ENCODE measurements around the gene GPS1. TPM values are rescaled to one million over a fixed set of nuclear protein-coding genes. Genes with fewer than 3 reads are reported as not detected.
A peak's percentile ranks its signal among the peaks of the same experiment; 100 is the strongest.

Gene GPS1
- total and polyA plus RNA-seq, 4 donors: 63.4 to 165 (median 138) TPM

- DNase-seq (ENCODE audit: low read depth in 4 of 6, low spot score in 6 of 6): no peak
- peak overlapping the region; percentile 51 for H3K4me3 ChIP-seq (ENCODE audit: low read depth, low read length)
- H3K27ac ChIP-seq (ENCODE audit: low read depth, low read length): no peak overlapping the region
- no peaks in the 10 kb centered on the region for H3K27me3 ChIP-seq (ENCODE audit: control insufficient read depth, insufficient read depth, low read length)
- H3K4me1 ChIP-seq (ENCODE audit: control insufficient read depth, insufficient read depth, low read length): peaks cover 42% of the 10 kb centered on the region
- peaks cover 71% of the 10 kb centered on the region for H3K36me3 ChIP-seq (ENCODE audit: control insufficient read depth, insufficient read depth, low read length)
- WGBS (ENCODE audit: insufficient coverage): 88% methylated on average over 28 of the region's 28 CpGs
- no peaks in the 10 kb centered on the region for H3K9me3 ChIP-seq (ENCODE audit: control insufficient read depth, insufficient read depth, low read length)
Observed at GRCh38 chr17:82050152-82050760, 1.4 kb upstream of the GPS1 start.

GRCh38 chr17:82050761-82051641 lies 697 bp upstream of the GPS1 start:
- H3K4me3 ChIP-seq (ENCODE audit: low read depth, low read length): peak overlapping the region; percentile 51
- H3K9me3 ChIP-seq (ENCODE audit: control insufficient read depth, insufficient read depth, low read length): no peaks in the 10 kb centered on the region
- H3K36me3 ChIP-seq (ENCODE audit: control insufficient read depth, insufficient read depth, low read length): peaks cover 78% of the 10 kb centered on the region
- no peak overlapping the region for H3K27ac ChIP-seq (ENCODE audit: low read depth, low read length)
- H3K27me3 ChIP-seq (ENCODE audit: control insufficient read depth, insufficient read depth, low read length): no peaks in the 10 kb centered on the region
- DNase-seq (ENCODE audit: low read depth in 4 of 6, low spot score in 6 of 6): peak in 1 of 6 donors; percentile 14
- peaks cover 43% of the 10 kb centered on the region for H3K4me1 ChIP-seq (ENCODE audit: control insufficient read depth, insufficient read depth, low read length)
- 14% methylated on average over 79 of the region's 79 CpGs for WGBS (ENCODE audit: insufficient coverage)

GRCh38 chr17:82052638-82053059 lies 951 bp downstream of the GPS1 start:
- Histone ChIP-seq H3K4me3 (ENCODE audit: low read depth, low read length) (peak overlapping the region; percentile 58), H3K27ac (ENCODE audit: low read depth, low read length) (no peak overlapping the region), H3K27me3 (ENCODE audit: control insufficient read depth, insufficient read depth, low read length) (no peaks in the 10 kb centered on the region), H3K36me3 (ENCODE audit: control insufficient read depth, insufficient read depth, low read length) (peaks cover 80% of the 10 kb centered on the region), H3K9me3 (ENCODE audit: control insufficient read depth, insufficient read depth, low read length) (no peaks in the 10 kb centered on the region), H3K4me1 (ENCODE audit: control insufficient read depth, insufficient read depth, low read length) (peaks cover 43% of the 10 kb centered on the region)
- DNase-seq (ENCODE audit: low read depth in 4 of 6, low spot score in 6 of 6): no peak
- 33% methylated on average over 17 of the region's 19 CpGs for WGBS (ENCODE audit: insufficient coverage)

GRCh38 chr17:82053130-82053529 lies 1.4 kb downstream of the GPS1 start:
- DNase-seq (ENCODE audit: low read depth in 4 of 6, low spot score in 6 of 6): no peak

GRCh38 chr17:82053556-82054263 lies 2.0 kb downstream of the GPS1 start:
- Histone ChIP-seq H3K4me1 (ENCODE audit: control insufficient read depth, insufficient read depth, low read length) (peaks cover 43% of the 10 kb centered on the region), H3K36me3 (ENCODE audit: control insufficient read depth, insufficient read depth, low read length) (peaks cover 80% of the 10 kb centered on the region), H3K9me3 (ENCODE audit: control insufficient read depth, insufficient read depth, low read length) (no peaks in the 10 kb centered on the region), H3K27ac (ENCODE audit: low read depth, low read length) (no peak overlapping the region), H3K4me3 (ENCODE audit: low read depth, low read length) (no peak overlapping the region), H3K27me3 (ENCODE audit: control insufficient read depth, insufficient read depth, low read length) (no peaks in the 10 kb centered on the region)
- 93% methylated on average over 25 of the region's 28 CpGs for WGBS (ENCODE audit: insufficient coverage)
- DNase-seq (ENCODE audit: low read depth in 4 of 6, low spot score in 6 of 6): no peak

More at GRCh38 chr17:82053130-82053529, 1.4 kb downstream of the GPS1 start:
- H3K27me3 ChIP-seq (ENCODE audit: control insufficient read depth, insufficient read depth, low read length): no peaks in the 10 kb centered on the region
- H3K4me3 ChIP-seq (ENCODE audit: low read depth, low read length): peak overlapping the region; percentile 58
- WGBS (ENCODE audit: insufficient coverage): 91% methylated on average over 19 of the region's 19 CpGs
- no peak overlapping the region for H3K27ac ChIP-seq (ENCODE audit: low read depth, low read length)
- no peaks in the 10 kb centered on the region for H3K9me3 ChIP-seq (ENCODE audit: control insufficient read depth, insufficient read depth, low read length)
- H3K4me1 ChIP-seq (ENCODE audit: control insufficient read depth, insufficient read depth, low read length): peaks cover 43% of the 10 kb centered on the region
- H3K36me3 ChIP-seq (ENCODE audit: control insufficient read depth, insufficient read depth, low read length): peaks cover 80% of the 10 kb centered on the region

- no peaks in the 10 kb centered on the region for H3K9me3 ChIP-seq (ENCODE audit: control insufficient read depth, insufficient read depth, low read length)
- H3K4me1 ChIP-seq (ENCODE audit: control insufficient read depth, insufficient read depth, low read length): peaks cover 43% of the 10 kb centered on the region
- 95% methylated on average over 38 of the region's 38 CpGs for WGBS (ENCODE audit: insufficient coverage)
- no peak for DNase-seq (ENCODE audit: low read depth in 4 of 6, low spot score in 6 of 6)
- H3K27ac ChIP-seq (ENCODE audit: low read depth, low read length): no peak overlapping the region
- no peak overlapping the region for H3K4me3 ChIP-seq (ENCODE audit: low read depth, low read length)
- peaks cover 80% of the 10 kb centered on the region for H3K36me3 ChIP-seq (ENCODE audit: control insufficient read depth, insufficient read depth, low read length)
- H3K27me3 ChIP-seq (ENCODE audit: control insufficient read depth, insufficient read depth, low read length): no peaks in the 10 kb centered on the region
Observed at GRCh38 chr17:82054351-82055022, 2.8 kb downstream of the GPS1 start.

GRCh38 chr17:82055023-82055964 lies 3.6 kb downstream of the GPS1 start:
- no peak for DNase-seq (ENCODE audit: low read depth in 4 of 6, low spot score in 6 of 6)
- WGBS (ENCODE audit: insufficient coverage): 80% methylated on average over 23 of the region's 26 CpGs

GRCh38 chr17:82055965-82056728 lies 4.4 kb downstream of the GPS1 start:
- no peaks in the 10 kb centered on the region for H3K9me3 ChIP-seq (ENCODE audit: control insufficient read depth, insufficient read depth, low read length)
- no peak for DNase-seq (ENCODE audit: low read depth in 4 of 6, low spot score in 6 of 6)
- H3K36me3 ChIP-seq (ENCODE audit: control insufficient read depth, insufficient read depth, low read length): peaks cover 83% of the 10 kb centered on the region
- no peaks in the 10 kb centered on the region for H3K27me3 ChIP-seq (ENCODE audit: control insufficient read depth, insufficient read depth, low read length)
- H3K4me1 ChIP-seq (ENCODE audit: control insufficient read depth, insufficient read depth, low read length): peaks cover 26% of the 10 kb centered on the region
- WGBS (ENCODE audit: insufficient coverage): 92% methylated on average over 27 of the region's 28 CpGs
- no peak overlapping the region for H3K4me3 ChIP-seq (ENCODE audit: low read depth, low read length)
- H3K27ac ChIP-seq (ENCODE audit: low read depth, low read length): no peak overlapping the region

More at GRCh38 chr17:82055023-82055964, 3.6 kb downstream of the GPS1 start:
- H3K4me3 ChIP-seq (ENCODE audit: low read depth, low read length): no peak overlapping the region
- H3K27me3 ChIP-seq (ENCODE audit: control insufficient read depth, insufficient read depth, low read length): no peaks in the 10 kb centered on the region
- no peak overlapping the region for H3K27ac ChIP-seq (ENCODE audit: low read depth, low read length)
- H3K4me1 ChIP-seq (ENCODE audit: control insufficient read depth, insufficient read depth, low read length): peaks cover 35% of the 10 kb centered on the region
- H3K9me3 ChIP-seq (ENCODE audit: control insufficient read depth, insufficient read depth, low read length): no peaks in the 10 kb centered on the region
- peaks cover 80% of the 10 kb centered on the region for H3K36me3 ChIP-seq (ENCODE audit: control insufficient read depth, insufficient read depth, low read length)

Measured in spinal cord (tissue), 10 donors.